HG03521 (cell line): ENCODE measurements around the gene CORIN.
"Not testable (repeated sequence)": the region's sequence is repeated elsewhere in the genome, so short reads cannot be mapped to it uniquely, and the experiment has no call there.

ENCODE experiments used
- ATAC-seq: cut with Tn5 transposase; IDR thresholded peaks from one replicate; pipeline ENCODE4 v1.9.1; 2021; ENCODE audit warnings: mild to moderate bottlenecking, moderate library complexity; ENCODE audit not compliant: unreplicated experiment

CORIN gene

DNA sequence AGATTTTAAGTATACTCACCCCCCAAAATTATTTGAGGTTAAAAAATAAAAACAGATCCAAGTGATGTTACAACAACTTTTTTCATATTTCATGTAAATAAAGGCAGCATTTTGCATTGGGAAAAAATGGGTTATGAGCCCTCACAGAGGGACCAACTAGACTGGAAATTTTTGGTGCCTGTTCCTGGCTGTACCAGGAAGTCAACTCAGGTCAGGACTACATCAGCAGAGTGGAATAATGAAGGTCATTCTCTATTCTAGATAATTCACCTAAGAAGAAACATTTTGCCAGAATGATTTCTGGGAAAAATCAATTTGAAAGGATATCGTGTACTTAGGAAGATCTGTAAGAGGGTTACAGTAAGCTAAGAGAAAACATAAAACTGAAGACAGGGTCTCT lies 66.8 kb downstream of the CORIN start:
- no peak for ATAC-seq

DNA sequence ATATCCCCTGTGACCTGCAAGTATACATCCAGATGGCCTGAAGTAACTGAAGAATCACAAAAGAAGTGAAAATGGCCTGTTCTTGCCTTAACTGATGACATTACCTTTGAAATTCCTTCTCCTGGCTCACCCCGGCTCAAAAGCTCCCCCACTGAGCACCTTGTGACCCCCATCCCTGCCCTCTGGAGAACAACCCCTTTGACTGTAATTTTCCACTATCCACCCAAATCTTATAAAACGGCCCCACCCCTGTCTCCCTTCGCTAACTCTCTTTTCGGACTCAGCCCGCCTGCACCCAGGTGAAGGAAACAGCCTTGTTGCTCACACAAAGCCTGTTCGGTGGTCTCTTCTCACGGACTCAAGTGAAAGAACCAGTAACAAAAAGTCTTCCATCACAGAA lies 69.9 kb downstream of the CORIN start:
- ATAC-seq: not testable (repeated sequence)

- ATAC-seq: no peak
Observed at GRCh38 chr4:47763279-47763678, 74.6 kb downstream of the CORIN start.

GRCh38 chr4:47762376-47763266 lies 75.2 kb downstream of the CORIN start:
- no peak for ATAC-seq

- not testable (repeated sequence) for ATAC-seq
Observed at GRCh38 chr4:47753316-47753715, 84.6 kb downstream of the CORIN start.

DNA sequence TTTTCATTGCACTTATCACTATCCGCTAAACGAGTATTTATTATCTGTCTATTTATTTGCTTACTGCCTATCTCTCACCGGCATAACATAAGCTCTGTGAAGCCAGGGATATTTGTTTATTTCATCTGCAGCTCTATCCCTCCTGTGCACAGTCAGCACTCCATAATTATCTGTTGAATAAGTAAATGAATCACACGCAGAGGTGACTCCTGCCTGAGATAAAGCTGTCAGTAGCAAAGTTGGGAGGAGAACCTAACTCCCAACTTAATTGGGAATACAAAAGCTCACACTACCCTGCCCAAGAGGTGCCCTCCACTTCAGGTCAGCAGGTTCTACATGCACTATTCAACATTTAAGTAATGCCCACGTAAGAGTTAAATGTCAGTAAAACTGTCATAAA lies 85.7 kb downstream of the CORIN start:
- ATAC-seq: no peak

GRCh38 chr4:47750788-47751187 lies 87.1 kb downstream of the CORIN start:
- ATAC-seq: no peak

- no peak for ATAC-seq
Observed at GRCh38 chr4:47749858-47750257, 88.0 kb downstream of the CORIN start.

GRCh38 chr4:47749060-47749459 lies 88.8 kb downstream of the CORIN start:
- ATAC-seq: no peak

DNA sequence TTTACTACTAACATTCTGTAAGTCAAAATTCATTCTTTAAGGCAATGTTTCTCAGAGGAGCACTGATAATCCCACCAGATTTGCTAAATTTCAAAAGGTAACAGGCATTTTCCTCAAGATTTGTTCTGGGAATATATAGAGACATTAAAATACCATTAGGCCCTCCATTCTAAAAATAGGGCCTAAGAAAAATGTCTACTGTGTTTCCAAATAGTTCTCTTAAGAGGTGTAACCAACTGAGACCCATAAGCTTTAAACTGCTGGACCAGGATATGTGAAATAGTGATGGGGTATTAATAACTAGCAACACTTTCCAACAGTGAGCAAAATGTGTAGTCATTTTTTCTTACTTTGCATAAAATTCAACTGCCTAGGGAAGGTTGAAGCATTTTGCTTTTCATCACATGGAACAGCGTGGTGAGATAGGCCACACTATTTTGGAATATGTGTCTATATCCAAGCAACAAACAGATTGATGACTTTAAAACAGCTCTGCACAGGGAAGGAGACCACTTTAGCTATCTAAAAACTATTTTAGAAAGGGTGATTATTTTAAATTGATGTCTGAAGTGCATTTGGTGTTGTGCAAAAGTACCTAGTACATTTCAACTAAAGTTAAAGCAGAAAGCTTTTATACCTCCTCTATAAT lies 89.9 kb downstream of the CORIN start:
- no peak for ATAC-seq

DNA sequence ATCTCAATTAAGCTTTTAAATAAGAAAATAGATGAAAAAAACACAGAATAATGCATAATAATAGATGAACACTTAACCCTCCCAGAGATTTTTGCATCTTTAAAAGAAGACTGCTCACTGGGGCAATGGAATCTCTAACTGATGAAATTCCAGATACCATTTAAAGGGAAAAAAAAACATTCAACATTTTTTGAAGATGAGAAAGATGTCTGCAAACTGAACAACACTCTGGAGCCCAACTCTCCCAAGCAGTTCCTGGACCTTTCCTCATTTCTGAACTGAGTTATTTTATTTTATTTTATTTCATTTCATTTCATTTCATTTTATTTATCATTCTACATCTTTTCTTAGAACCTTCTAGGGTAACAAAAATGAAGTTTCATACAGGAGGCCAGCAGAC lies 90.7 kb downstream of the CORIN start:
- no peak for ATAC-seq

DNA sequence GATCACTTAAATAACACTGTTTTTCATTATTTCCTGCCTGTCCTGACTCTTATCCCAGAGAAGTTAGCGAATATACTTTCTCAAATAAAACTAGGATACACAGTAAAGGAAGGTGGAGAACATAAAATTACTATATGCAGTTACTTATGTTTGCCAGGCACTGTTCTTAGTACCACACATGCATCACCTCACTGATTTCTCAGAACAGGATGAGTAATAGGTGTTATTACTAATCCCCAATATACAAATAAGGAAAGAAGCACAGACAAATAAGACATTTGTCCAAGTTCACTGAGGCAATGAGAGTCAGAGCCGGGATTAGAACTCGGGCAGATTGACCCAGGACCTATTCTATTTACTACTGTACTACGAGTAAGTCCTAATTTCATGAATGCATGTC lies 91.7 kb downstream of the CORIN start:
- no peak for ATAC-seq

DNA sequence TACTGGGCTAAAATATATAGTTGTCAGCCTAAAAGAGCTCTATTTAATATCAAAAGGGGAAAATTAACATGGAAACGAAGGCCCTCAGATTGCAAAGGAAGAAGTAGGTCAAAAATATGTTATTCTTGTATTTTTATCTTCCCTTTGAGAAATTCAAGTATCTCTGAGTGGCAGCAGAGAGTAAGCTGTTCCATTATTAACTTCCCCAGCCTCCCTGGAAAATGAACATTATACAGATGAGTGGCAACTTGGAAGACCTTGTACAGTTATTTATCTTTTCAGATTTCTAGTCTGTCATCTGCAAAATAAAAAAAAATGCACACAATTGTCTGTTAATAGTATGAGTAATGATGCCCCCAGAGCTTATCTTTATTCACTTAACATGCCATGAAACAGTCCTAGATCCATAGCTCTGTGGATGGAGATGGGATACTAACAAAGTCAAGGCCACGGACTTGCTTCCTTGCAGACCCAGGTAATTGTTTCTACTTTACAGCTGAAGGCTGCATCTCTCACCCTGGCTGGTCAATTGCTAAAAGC lies 93.0 kb downstream of the CORIN start:
- no peak for ATAC-seq

DNA sequence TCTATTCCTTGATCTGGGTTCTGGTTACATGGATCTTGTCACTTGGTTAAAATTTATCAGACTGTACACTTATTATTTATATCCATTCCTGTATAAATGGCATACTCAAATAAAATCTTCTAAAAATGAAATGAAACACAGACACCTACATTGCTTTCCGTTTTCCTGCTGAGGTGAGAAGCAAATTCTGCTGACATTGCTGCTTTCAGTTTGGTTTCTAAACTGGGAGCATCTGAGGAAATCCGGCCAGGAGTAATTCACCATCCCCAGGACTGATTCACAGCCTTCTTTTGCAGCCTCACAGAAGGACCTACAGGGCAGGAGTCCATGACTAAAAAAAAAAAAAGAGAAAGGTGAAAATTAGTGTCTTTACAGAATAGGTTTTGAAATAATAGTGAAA lies 93.6 kb downstream of the CORIN start:
- no peak for ATAC-seq

GRCh38 chr4:47741200-47741599 lies 96.7 kb downstream of the CORIN start:
- ATAC-seq: no peak

DNA sequence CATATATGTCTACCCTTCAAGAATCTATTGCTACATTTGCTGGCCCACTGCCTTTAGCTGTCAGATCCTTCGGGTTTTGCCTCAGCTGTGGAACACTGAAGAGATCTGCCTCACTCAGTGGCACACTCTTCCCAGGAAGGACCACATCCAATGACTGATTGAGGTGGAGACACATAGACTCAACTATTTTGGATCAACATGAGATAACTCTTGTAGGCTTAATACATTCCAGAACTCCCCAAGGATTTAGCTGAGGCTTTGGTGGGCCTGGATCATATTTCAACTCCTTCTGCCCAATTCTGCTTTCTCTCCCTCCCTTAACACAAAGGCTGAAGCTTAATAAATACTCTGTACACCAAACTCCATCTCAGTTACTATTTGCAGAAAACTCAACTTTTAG lies 100.5 kb downstream of the CORIN start:
- ATAC-seq: no peak

DNA sequence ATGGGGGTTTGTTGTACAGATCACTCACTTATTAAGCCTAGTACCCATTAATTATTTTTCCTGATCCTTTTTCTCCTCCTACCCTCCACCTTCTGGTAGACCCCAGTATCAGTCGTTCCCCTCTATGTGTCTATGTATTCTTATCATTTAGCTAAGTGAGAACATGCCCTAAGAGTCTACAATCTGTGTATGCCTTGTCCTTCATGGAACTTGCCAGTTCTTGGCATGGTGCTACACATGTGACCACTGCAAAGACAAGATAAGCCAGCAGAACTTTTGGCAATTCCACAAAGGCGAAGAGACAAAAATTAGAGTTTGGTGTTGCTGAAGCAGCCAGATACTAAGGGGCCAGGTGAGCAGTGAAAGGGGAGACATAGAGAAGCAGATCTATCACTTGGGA lies 101.3 kb downstream of the CORIN start:
- no peak for ATAC-seq

GRCh38 chr4:47736146-47736545 lies 101.7 kb downstream of the CORIN start:
- ATAC-seq: no peak

DNA sequence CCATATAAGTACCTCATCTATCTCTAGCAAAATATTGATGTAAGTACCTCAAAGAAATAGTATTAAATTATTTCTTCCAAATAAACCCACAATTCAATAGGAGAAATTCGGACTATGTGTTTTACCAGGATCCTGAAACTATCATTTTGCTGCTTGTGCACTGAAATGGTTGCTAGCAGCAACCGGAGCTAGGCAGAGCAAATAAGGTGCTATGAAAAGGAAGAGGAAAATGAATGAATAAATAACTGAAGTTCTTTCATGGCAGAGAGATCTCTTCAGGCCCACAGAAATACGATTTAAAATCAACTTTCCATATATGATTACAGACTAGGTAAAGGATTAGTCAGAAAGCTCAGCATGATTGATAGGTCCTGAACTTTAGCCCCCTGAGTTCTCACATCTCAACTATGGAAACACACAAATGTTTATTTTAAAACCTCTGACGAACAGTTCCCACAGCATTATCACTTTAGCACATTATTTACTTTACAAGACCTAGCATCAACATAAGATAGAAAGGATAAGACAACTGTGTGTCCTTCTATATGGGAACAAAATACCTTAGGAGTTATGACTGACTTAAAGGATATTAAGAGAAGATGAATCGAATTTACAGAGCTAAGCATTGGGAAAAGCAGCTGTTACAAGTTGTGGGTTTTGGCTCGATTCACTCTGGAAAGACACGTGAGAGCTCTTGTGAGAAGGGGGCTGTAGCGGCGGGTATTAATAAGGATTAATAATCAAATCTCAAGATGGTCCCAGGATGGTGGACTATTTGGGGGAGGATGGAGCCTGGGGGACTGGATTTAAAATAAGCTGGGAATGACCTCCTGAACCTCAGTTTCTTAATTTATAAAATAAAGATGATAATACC lies 104.3 kb downstream of the CORIN start:
- ATAC-seq: no peak

GRCh38 chr4:47731182-47731581 lies 106.7 kb downstream of the CORIN start:
- no peak for ATAC-seq

GRCh38 chr4:47729131-47729680 lies 108.7 kb downstream of the CORIN start:
- ATAC-seq: no peak
